ENCODE results near the gene BABAM2.
"Not testable (repeated sequence)": the region's sequence is repeated elsewhere in the genome, so short reads cannot be mapped to it uniquely, and the experiment has no call there.

- TF ChIP-seq EZH2 (IDR thresholded peaks at IDR 0.05; ENCODE audit: insufficient read depth, low read length); CTCF (IDR thresholded peaks at IDR 0.05; ENCODE audit: insufficient read depth, low read depth, low read length): not testable (repeated sequence)
Measured at GRCh38 chr2:28371728-28372127, 481.2 kb downstream of the BABAM2 start.
